Smooth muscle cell (in vitro differentiated cells): Measurements from ENCODE around the gene SDHB. TPM values are rescaled to one million over a fixed set of nuclear protein-coding genes. Genes with fewer than 3 reads are reported as not detected.
A peak's percentile ranks its signal among the peaks of the same experiment; 100 is the strongest.

Experiments used
- DNase-seq: peaks from one replicate; lab custom pipeline; 2025; ENCODE audit not compliant: unreplicated experiment; lab: John Stamatoyannopoulos, UW
- H2AFZ ChIP-seq: fragments of 200-600 bp; sonication (generic); 2 replicates; pipeline ENCODE4 v1.6.0; 2016; ENCODE audit warnings: antibody characterized with exemption, low read depth, mild to moderate bottlenecking
- H3F3A ChIP-seq: fragments of 200-600 bp; sonication (generic); 2 replicates; pipeline ENCODE4 v1.6.0; 2017; ENCODE audit warnings: antibody characterized with exemption, low read depth
- H3K27ac ChIP-seq: fragments of 200-600 bp; sonication (generic); 2 replicates; pipeline ENCODE4 v1.5.1; 2016; ENCODE audit warnings: low read depth, mild to moderate bottlenecking
- H3K27me3 ChIP-seq: fragments of 200-600 bp; sonication (generic); 2 replicates; pipeline ENCODE4 v1.6.1; 2016; ENCODE audit warnings: low read depth, mild to moderate bottlenecking
- H3K36me3 ChIP-seq: fragments of 200-600 bp; sonication (generic); 2 replicates; pipeline ENCODE4 v1.5.1; 2016; ENCODE audit warnings: low read depth
- H3K4me1 ChIP-seq: fragments of 200-600 bp; sonication (generic); 2 replicates; pipeline ENCODE4 v1.5.1; 2016; ENCODE audit warnings: low read depth
- H3K4me2 ChIP-seq: fragments of 200-600 bp; sonication (generic); 2 replicates; pipeline ENCODE4 v1.6.0; 2016; ENCODE audit warnings: mild to moderate bottlenecking
- H3K4me3 ChIP-seq: fragments of 200-600 bp; sonication (generic); 2 replicates; pipeline ENCODE4 v1.5.1; 2016; ENCODE audit warnings: mild to moderate bottlenecking
- H3K79me2 ChIP-seq: fragments of 200-600 bp; sonication (generic); 2 replicates; pipeline ENCODE4 v1.6.0; 2016; ENCODE audit warnings: low read depth, mild to moderate bottlenecking
- H3K9ac ChIP-seq: fragments of 200-600 bp; sonication (generic); 2 replicates; pipeline ENCODE4 v1.6.0; 2016; ENCODE audit warnings: low read depth
- H3K9me3 ChIP-seq: fragments of 200-600 bp; sonication (generic); replicated peaks from 2 replicates; pipeline ENCODE4 v1.5.1; 2016; ENCODE audit warnings: low read depth
- H4K20me1 ChIP-seq: fragments of 200-600 bp; sonication (generic); 2 replicates; pipeline ENCODE4 v1.6.0; 2016; ENCODE audit warnings: low read depth
- WGBS: methylation state at CpG from one replicate; pipeline ENCODE4 v1.1.7; 2016; ENCODE audit warnings: low lambda C conversion rate; 5-methylcytosine and 5-hydroxymethylcytosine counted together
- polyA plus RNA-seq: library from polyadenylated mRNA; unstranded; fragments of >200 nt; fragmentation: Nextera tagmentation; extraction: Ambion mirVana; gene quantifications from 2 replicates; pipeline ENCODE4 v1.2.1, GENCODE V29; 2016
- total RNA-seq: library from RNA; depleted of rRNA; stranded (reverse); fragments of >200 nt; gene quantifications from 2 replicates; pipeline ENCODE4 v1.2.3, GENCODE V29; 2014
- TF ChIP-seq, protein P1 (sequence below): fragments of 200-600 bp; sonication (generic); IDR thresholded peaks from 2 replicates; pipeline ENCODE4 v1.5.1; 2017; ENCODE audit warnings: borderline replicate concordance, mild to moderate bottlenecking, antibody characterized with exemption; ENCODE audit not compliant: insufficient read depth, poor library complexity, severe bottlenecking

The SDHB gene
- total and polyA plus RNA-seq, 2 experiments from 2014 or later, result 123 to 174 TPM

DNA sequence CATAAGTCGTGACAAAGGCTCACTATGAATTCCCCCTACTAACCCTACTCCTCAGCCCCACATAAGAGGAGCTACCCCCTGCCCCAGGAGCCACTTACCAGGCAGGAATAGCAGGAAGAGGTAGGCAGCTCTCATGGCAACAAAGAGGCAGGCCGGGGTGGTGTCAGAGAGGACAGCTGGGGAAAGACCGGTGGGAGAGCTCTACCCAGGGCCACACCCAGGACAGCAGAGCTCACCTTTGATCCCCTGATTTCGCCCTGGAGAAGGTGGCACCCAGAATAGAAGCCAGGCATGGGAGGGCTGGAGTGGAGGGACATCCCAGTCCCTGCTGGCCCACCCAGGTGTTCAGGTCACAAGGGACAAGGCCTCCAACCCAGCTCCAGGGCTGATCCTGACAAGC, 75.7 kb downstream of the SDHB start:
- Histone ChIP-seq H3F3A (peaks cover 7% of the 10 kb centered on the region), H3K4me3 (peak overlapping the region; percentile 93), H4K20me1 (peaks cover 52% of the 10 kb centered on the region), H3K27me3 (no peaks in the 10 kb centered on the region), H2AFZ (no peak overlapping the region), H3K9ac (peak overlapping the region; percentile 91), H3K9me3 (no peaks in the 10 kb centered on the region), H3K27ac (peak overlapping the region; percentile 91), H3K4me2 (peak overlapping the region; percentile 98), H3K79me2 (peaks cover 37% of the 10 kb centered on the region), H3K36me3 (no peaks in the 10 kb centered on the region), H3K4me1 (peaks cover 27% of the 10 kb centered on the region)
- TF ChIP-seq, protein P1, sequence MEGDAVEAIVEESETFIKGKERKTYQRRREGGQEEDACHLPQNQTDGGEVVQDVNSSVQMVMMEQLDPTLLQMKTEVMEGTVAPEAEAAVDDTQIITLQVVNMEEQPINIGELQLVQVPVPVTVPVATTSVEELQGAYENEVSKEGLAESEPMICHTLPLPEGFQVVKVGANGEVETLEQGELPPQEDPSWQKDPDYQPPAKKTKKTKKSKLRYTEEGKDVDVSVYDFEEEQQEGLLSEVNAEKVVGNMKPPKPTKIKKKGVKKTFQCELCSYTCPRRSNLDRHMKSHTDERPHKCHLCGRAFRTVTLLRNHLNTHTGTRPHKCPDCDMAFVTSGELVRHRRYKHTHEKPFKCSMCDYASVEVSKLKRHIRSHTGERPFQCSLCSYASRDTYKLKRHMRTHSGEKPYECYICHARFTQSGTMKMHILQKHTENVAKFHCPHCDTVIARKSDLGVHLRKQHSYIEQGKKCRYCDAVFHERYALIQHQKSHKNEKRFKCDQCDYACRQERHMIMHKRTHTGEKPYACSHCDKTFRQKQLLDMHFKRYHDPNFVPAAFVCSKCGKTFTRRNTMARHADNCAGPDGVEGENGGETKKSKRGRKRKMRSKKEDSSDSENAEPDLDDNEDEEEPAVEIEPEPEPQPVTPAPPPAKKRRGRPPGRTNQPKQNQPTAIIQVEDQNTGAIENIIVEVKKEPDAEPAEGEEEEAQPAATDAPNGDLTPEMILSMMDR, result no peak
- WGBS, result 88% methylated on average over 4 of the region's 4 CpGs
- DNase-seq, result no peak

DNA sequence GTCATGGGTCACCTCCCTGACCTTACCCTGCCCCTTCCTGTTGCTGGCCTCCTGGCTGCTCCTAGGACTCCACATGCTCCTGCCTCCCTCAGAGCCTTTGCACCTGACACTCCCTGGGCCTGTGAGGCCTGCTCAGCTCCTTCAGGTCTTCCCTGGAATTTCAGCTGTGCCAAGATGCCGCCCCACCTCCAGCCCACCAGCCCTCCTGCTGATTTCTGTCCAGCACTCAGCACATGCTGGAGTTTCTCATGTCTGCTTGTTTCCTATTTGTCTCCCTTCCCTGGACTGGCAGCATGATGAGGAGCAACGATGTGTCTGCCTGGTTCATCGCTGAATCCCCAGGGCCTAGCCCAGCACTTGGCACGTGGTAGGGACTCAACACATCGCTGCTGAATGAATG, 76.5 kb downstream of the SDHB start:
- H4K20me1 ChIP-seq, result peaks cover 59% of the 10 kb centered on the region
- peak overlapping the region; percentile 26 for H3K4me2 ChIP-seq
- peaks cover 21% of the 10 kb centered on the region for H3K4me1 ChIP-seq
- no peaks in the 10 kb centered on the region for H3K36me3 ChIP-seq
- H3F3A ChIP-seq, result peaks cover 14% of the 10 kb centered on the region
- no peak overlapping the region for H2AFZ ChIP-seq
- DNase-seq, result no peak
- no peak overlapping the region for H3K4me3 ChIP-seq
- TF ChIP-seq, protein P1, result no peak
- no peaks in the 10 kb centered on the region for H3K9me3 ChIP-seq
- H3K9ac ChIP-seq, result no peak overlapping the region
- peaks cover 37% of the 10 kb centered on the region for H3K79me2 ChIP-seq
- 95% methylated on average over 5 of the region's 5 CpGs for WGBS
- H3K27ac ChIP-seq, result no peak overlapping the region
- H3K27me3 ChIP-seq, result no peaks in the 10 kb centered on the region

DNA sequence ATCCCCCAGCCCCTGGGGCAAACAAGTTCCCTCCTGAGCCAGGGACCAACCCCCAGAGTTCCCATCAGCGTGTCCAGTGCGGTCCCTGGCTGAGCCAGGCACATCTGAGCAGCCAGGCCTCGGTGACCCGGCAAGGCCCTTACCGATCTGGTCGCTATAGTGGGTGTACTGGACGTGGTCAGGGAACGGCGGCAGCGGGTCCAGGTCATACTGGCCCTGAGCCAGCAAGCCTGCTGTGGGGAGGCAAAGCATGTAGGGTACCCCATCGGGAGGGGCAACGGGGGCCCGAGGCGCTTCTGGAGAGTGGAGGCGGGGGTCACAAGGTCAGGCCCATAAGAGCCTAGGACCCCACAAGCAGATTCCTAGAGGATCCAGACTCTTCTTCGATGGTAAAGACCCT, 76.9 kb downstream of the SDHB start:
- H3K79me2 ChIP-seq, result peaks cover 37% of the 10 kb centered on the region
- TF ChIP-seq, protein P1, result no peak
- H3K27ac ChIP-seq, result no peak overlapping the region
- no peak for DNase-seq
- H3K36me3 ChIP-seq, result no peaks in the 10 kb centered on the region
- peaks cover 64% of the 10 kb centered on the region for H4K20me1 ChIP-seq
- no peak overlapping the region for H3K4me2 ChIP-seq
- peaks cover 14% of the 10 kb centered on the region for H3F3A ChIP-seq
- peaks cover 21% of the 10 kb centered on the region for H3K4me1 ChIP-seq
- WGBS, result 84% methylated on average over 7 of the region's 16 CpGs
- no peaks in the 10 kb centered on the region for H3K27me3 ChIP-seq
- no peaks in the 10 kb centered on the region for H3K9me3 ChIP-seq
- no peak overlapping the region for H2AFZ ChIP-seq
- no peak overlapping the region for H3K9ac ChIP-seq
- no peak overlapping the region for H3K4me3 ChIP-seq

DNA sequence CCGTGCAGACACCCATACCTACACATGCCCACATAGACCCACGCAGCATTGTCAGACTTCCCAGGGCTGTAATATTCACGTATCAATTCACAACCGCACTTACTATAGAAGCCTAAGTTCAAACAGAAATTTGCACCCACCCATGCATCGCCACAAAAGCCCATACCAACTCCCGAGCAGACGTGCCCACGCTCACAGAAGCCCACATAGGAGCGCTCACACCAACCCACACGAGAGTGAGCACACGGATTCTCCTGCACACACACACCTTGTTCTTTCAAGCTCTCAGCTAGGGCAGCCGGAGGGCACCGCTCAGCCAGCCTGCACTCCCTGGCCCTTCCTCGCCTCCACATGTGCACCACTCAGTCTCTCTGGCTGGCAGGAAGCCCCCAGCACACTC, 78.0 kb downstream of the SDHB start:
- Histone ChIP-seq H3F3A (peaks cover 11% of the 10 kb centered on the region), H4K20me1 (peaks cover 70% of the 10 kb centered on the region), H3K36me3 (no peaks in the 10 kb centered on the region), H2AFZ (no peak overlapping the region), H3K9ac (no peak overlapping the region), H3K4me3 (no peak overlapping the region), H3K79me2 (peaks cover 37% of the 10 kb centered on the region), H3K27ac (no peak overlapping the region), H3K9me3 (no peaks in the 10 kb centered on the region), H3K4me2 (no peak overlapping the region), H3K4me1 (peaks cover 21% of the 10 kb centered on the region), H3K27me3 (no peaks in the 10 kb centered on the region)
- TF ChIP-seq, protein P1, result no peak
- DNase-seq, result no peak
- WGBS, result 96% methylated on average over 14 of the region's 14 CpGs
